NB4 (cell line): ENCODE results near the gene HMCN2.

Experiments
- POLR2A ChIP-seq: IDR thresholded peaks from 2 replicates; pipeline ENCODE4 v1.6.1; 2011; ENCODE audit warnings: mild to moderate bottlenecking; ENCODE audit not compliant: insufficient read length; ENCODE audit errors: extremely low read depth
- TF ChIP-seq, protein P1 (sequence below): IDR thresholded peaks from one replicate; pipeline ENCODE4 v1.5.1; 2012; ENCODE audit warnings: low read depth, low read length

DNA sequence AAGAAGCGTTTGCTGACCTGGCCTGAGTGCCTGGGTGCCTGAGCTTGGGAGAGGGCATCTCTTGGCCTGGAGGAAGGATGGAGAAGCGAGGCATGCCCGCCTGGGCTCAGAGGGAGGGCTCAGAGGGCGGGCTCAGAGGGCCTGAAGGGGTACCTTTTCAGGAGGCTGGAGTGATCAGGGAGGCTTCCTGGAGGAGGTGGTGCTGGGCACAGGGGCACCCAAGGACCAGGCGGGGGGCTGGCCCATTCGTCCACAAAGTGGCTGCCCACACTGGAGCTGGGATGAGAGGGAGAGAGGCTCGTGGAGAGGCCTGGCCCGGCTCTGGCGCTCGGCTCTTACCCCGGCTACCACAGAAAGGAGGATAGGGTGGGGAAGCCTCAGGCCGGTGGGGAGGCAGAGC lies 212.0 kb downstream of the HMCN2 start:
- TF ChIP-seq POLR2A, result no peak
- TF ChIP-seq, protein P1, sequence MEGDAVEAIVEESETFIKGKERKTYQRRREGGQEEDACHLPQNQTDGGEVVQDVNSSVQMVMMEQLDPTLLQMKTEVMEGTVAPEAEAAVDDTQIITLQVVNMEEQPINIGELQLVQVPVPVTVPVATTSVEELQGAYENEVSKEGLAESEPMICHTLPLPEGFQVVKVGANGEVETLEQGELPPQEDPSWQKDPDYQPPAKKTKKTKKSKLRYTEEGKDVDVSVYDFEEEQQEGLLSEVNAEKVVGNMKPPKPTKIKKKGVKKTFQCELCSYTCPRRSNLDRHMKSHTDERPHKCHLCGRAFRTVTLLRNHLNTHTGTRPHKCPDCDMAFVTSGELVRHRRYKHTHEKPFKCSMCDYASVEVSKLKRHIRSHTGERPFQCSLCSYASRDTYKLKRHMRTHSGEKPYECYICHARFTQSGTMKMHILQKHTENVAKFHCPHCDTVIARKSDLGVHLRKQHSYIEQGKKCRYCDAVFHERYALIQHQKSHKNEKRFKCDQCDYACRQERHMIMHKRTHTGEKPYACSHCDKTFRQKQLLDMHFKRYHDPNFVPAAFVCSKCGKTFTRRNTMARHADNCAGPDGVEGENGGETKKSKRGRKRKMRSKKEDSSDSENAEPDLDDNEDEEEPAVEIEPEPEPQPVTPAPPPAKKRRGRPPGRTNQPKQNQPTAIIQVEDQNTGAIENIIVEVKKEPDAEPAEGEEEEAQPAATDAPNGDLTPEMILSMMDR, result no peak
